Liver (tissue), 9 donors: Measurements from ENCODE around the gene WSCD2. TPM values are rescaled to one million over a fixed set of nuclear protein-coding genes. Genes with fewer than 3 reads are reported as not detected.

Experiments used
- DNase-seq: peaks from one replicate; pipeline ENCODE4 v3.0.0-alpha.2; 2017; ENCODE audit warnings: low spot score
- H3K27ac ChIP-seq, 2 donors: one replicate each; pipeline ENCODE4 v1.7.0; 2013; ENCODE audit warnings: inconsistent platforms in 2 of 2, low read length in 2 of 2, control low read depth in 1 of 2, low read depth in 1 of 2, mild to moderate bottlenecking in 1 of 2
- H3K27me3 ChIP-seq, 4 donors: one replicate each; pipeline versions ENCODE4 v1.6.1 to v1.7.0; 2013; ENCODE audit warnings: low read length in 3 of 4, inconsistent platforms in 1 of 4, mild to moderate bottlenecking in 1 of 4, moderate library complexity in 1 of 4; ENCODE audit not compliant: control insufficient read depth in 4 of 4, insufficient read depth in 4 of 4
- H3K36me3 ChIP-seq, 4 donors: one replicate each; pipeline versions ENCODE4 v1.6.1 to v1.7.0; 2013; ENCODE audit warnings: low read length in 3 of 4, mild to moderate bottlenecking in 3 of 4, low read depth in 1 of 4, moderate library complexity in 1 of 4; ENCODE audit not compliant: control insufficient read depth in 4 of 4, insufficient read depth in 3 of 4
- H3K4me1 ChIP-seq, 4 donors: one replicate each; pipeline versions ENCODE4 v1.6.1 to v1.7.0; 2013; ENCODE audit warnings: low read length in 3 of 4, mild to moderate bottlenecking in 3 of 4, moderate library complexity in 1 of 4; ENCODE audit not compliant: control insufficient read depth in 4 of 4, insufficient read depth in 4 of 4
- H3K4me3 ChIP-seq, 3 donors: one replicate each; pipeline versions ENCODE4 v1.6.1 to v1.7.0; 2013; ENCODE audit warnings: low read length in 3 of 3, control low read depth in 1 of 3, low read depth in 1 of 3, mild to moderate bottlenecking in 1 of 3
- H3K9ac ChIP-seq, 2 donors: one replicate each; pipeline ENCODE4 v1.7.0; 2013; ENCODE audit warnings: low read length in 2 of 2, mild to moderate bottlenecking in 2 of 2, moderate library complexity in 2 of 2, control low read depth in 1 of 2, low read depth in 1 of 2
- H3K9me3 ChIP-seq, 4 donors: one replicate each; pipeline versions ENCODE4 v1.6.1 to v1.7.0; 2013; ENCODE audit warnings: low read length in 3 of 4; ENCODE audit not compliant: control insufficient read depth in 4 of 4
- EGR1 ChIP-seq, 2 donors: IDR thresholded peaks; 2 replicates each; pipeline ENCODE4 v1.6.1; 2016 to 2018; ENCODE audit warnings: antibody characterized with exemption in 2 of 2, low read depth in 2 of 2
- FOXA1 ChIP-seq: IDR thresholded peaks from 2 replicates; pipeline ENCODE4 v1.6.1; 2016; ENCODE audit warnings: antibody characterized with exemption
- FOXA2 ChIP-seq: IDR thresholded peaks from 2 replicates; pipeline ENCODE4 v1.6.1; 2016; ENCODE audit warnings: antibody characterized with exemption
- GABPA ChIP-seq, 2 donors: IDR thresholded peaks in 1 of 2; conservative IDR thresholded peaks in 1 of 2; 2 replicates each; pipeline ENCODE4 v1.6.1; 2016; ENCODE audit warnings: antibody characterized with exemption in 2 of 2, mild to moderate bottlenecking in 1 of 2, moderate library complexity in 1 of 2
- HNF4A ChIP-seq, 2 donors: conservative IDR thresholded peaks; 2 replicates each; pipeline ENCODE4 v1.6.1; 2016; ENCODE audit warnings: antibody characterized with exemption in 2 of 2, mild to moderate bottlenecking in 2 of 2
- HNF4G ChIP-seq: IDR thresholded peaks from 2 replicates; pipeline ENCODE4 v1.6.1; 2016; ENCODE audit warnings: antibody characterized with exemption
- JUND ChIP-seq, 2 donors: IDR thresholded peaks; 2 replicates each; pipeline ENCODE4 v1.6.1; 2016; ENCODE audit warnings: antibody characterized with exemption in 2 of 2
- NR2F2 ChIP-seq: IDR thresholded peaks from 2 replicates; pipeline ENCODE4 v1.6.1; 2016; ENCODE audit warnings: antibody characterized with exemption
- RAD21 ChIP-seq, 2 donors: IDR thresholded peaks; 2 replicates each; pipeline ENCODE4 v1.6.1; 2016; ENCODE audit warnings: antibody characterized with exemption in 2 of 2, mild to moderate bottlenecking in 2 of 2
- REST ChIP-seq: IDR thresholded peaks from 2 replicates; pipeline ENCODE4 v1.6.1; 2016; ENCODE audit warnings: antibody characterized with exemption, mild to moderate bottlenecking
- RXRA ChIP-seq, 2 donors: IDR thresholded peaks; 2 replicates each; pipeline ENCODE4 v1.6.1; 2017 to 2018; ENCODE audit warnings: antibody characterized with exemption in 2 of 2, mild to moderate bottlenecking in 1 of 2
- SP1 ChIP-seq: IDR thresholded peaks from 2 replicates; pipeline ENCODE4 v1.6.1; 2018; ENCODE audit warnings: antibody characterized with exemption, mild to moderate bottlenecking
- TAF1 ChIP-seq: conservative IDR thresholded peaks from 2 replicates; pipeline ENCODE4 v1.6.1; 2016; ENCODE audit warnings: antibody characterized with exemption, mild to moderate bottlenecking
- YY1 ChIP-seq: IDR thresholded peaks from 2 replicates; pipeline ENCODE4 v1.6.1; 2016; ENCODE audit warnings: antibody characterized with exemption, mild to moderate bottlenecking
- WGBS: extraction: QIAGEN DNeasy Blood & Tissue Kit; methylation state at CpG from one replicate; pipeline ENCODE4 v1.1.7; 2013; 5-methylcytosine and 5-hydroxymethylcytosine counted together
- polyA plus RNA-seq, 2 donors: library from polyadenylated mRNA; stranded (reverse) in 1 of 2; unstranded in 1 of 2; fragments of 200-250 nt in 1 of 2; fragments of >200 nt in 1 of 2; fragmentation: Nextera tagmentation in 1 of 2; extraction: Ambion mirVana in 1 of 2; gene quantifications; one replicate each; pipeline versions ENCODE4 v1.2.1 to v1.2.3, GENCODE V29; 2013 to 2015
- total RNA-seq, 2 donors: library from RNA; depleted of rRNA; stranded (reverse); fragments of >200 nt; gene quantifications; one replicate each; pipeline ENCODE4 v1.2.3, GENCODE V29; 2014
- TF ChIP-seq, protein P1 (sequence below): IDR thresholded peaks from 2 replicates; pipeline ENCODE4 v1.6.1; 2016; ENCODE audit warnings: antibody characterized with exemption
- TF ChIP-seq, protein P2 (sequence below): IDR thresholded peaks from 2 replicates; pipeline ENCODE4 v1.6.1; 2016; ENCODE audit warnings: antibody characterized with exemption
- TF ChIP-seq, protein P3 (sequence below): IDR thresholded peaks from 2 replicates; pipeline ENCODE4 v1.6.1; 2016; ENCODE audit warnings: antibody characterized with exemption
- donor health status: healthy.
- donor health status: healthy.
- donor health status: healthy.
- donor health status: healthy.
- donor health status: healthy.

The WSCD2 gene
- total and polyA plus RNA-seq, 4 donors: under 0.01 to 0.09 (median 0.05) TPM; not detected in 1

- Histone ChIP-seq H3K27me3 (peaks cover 0 to 4% (median 2%) of the 10 kb centered on the region in 4 donors), H3K4me1 (no peaks in the 10 kb centered on the region), H3K4me3 (no peak overlapping the region), H3K36me3 (no peaks in the 10 kb centered on the region), H3K9me3 (peaks cover 0 to 5% (median 2%) of the 10 kb centered on the region in 4 donors), H3K9ac (no peak overlapping the region), H3K27ac (no peak overlapping the region)
- TF ChIP-seq NR2F2: no peak
- TF ChIP-seq RAD21 (IDR thresholded peaks at IDR 0.05): no peak
- no peak for TF ChIP-seq HNF4G
- TF ChIP-seq, protein P1, sequence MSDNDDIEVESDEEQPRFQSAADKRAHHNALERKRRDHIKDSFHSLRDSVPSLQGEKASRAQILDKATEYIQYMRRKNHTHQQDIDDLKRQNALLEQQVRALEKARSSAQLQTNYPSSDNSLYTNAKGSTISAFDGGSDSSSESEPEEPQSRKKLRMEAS: no peak
- no peak for TF ChIP-seq RXRA (IDR thresholded peaks at IDR 0.05)
- TF ChIP-seq YY1: no peak
- TF ChIP-seq, protein P2, sequence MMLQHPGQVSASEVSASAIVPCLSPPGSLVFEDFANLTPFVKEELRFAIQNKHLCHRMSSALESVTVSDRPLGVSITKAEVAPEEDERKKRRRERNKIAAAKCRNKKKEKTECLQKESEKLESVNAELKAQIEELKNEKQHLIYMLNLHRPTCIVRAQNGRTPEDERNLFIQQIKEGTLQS: no peak
- no peak for TF ChIP-seq FOXA1
- TF ChIP-seq JUND (IDR thresholded peaks at IDR 0.05): no peak
- no peak for TF ChIP-seq HNF4A (conservative IDR thresholded peaks at IDR 0.05)
- no peak for TF ChIP-seq REST
- no peak for TF ChIP-seq GABPA (IDR thresholded peaks at IDR 0.05 in 1 of 2, conservative IDR thresholded peaks at IDR 0.05 in 1 of 2)
- TF ChIP-seq EGR1 (IDR thresholded peaks at IDR 0.05; ENCODE audit: low read depth in 2 of 2): no peak
- no peak for TF ChIP-seq FOXA2
- no peak for TF ChIP-seq SP1
- TF ChIP-seq, protein P3, sequence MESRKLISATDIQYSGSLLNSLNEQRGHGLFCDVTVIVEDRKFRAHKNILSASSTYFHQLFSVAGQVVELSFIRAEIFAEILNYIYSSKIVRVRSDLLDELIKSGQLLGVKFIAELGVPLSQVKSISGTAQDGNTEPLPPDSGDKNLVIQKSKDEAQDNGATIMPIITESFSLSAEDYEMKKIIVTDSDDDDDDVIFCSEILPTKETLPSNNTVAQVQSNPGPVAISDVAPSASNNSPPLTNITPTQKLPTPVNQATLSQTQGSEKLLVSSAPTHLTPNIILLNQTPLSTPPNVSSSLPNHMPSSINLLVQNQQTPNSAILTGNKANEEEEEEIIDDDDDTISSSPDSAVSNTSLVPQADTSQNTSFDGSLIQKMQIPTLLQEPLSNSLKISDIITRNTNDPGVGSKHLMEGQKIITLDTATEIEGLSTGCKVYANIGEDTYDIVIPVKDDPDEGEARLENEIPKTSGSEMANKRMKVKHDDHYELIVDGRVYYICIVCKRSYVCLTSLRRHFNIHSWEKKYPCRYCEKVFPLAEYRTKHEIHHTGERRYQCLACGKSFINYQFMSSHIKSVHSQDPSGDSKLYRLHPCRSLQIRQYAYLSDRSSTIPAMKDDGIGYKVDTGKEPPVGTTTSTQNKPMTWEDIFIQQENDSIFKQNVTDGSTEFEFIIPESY: no peak
- no peak for TF ChIP-seq TAF1
- DNase-seq: no peak
Measured at GRCh38 chr12:108277613-108278012, 148.5 kb downstream of the WSCD2 start.

- Histone ChIP-seq H3K4me1 (no peaks in the 10 kb centered on the region), H3K27me3 (peaks cover 0 to 4% (median 0%) of the 10 kb centered on the region in 4 donors), H3K9ac (no peak overlapping the region), H3K27ac (no peak overlapping the region), H3K9me3 (no peaks in the 10 kb centered on the region), H3K4me3 (no peak overlapping the region), H3K36me3 (no peaks in the 10 kb centered on the region)
- WGBS: 14% methylated on average over 2 of the region's 2 CpGs
- no peak for TF ChIP-seq NR2F2
- no peak for DNase-seq
Measured at GRCh38 chr12:108282160-108282559, 153.1 kb downstream of the WSCD2 start.
